Parathyroid adenoma (tissue), 2 donors: ENCODE results near the gene LTBP1.
"Not testable (repeated sequence)": the region's sequence is repeated elsewhere in the genome, so short reads cannot be mapped to it uniquely, and the experiment has no call there.

Experiments used
- H2AFZ ChIP-seq: fragments of 300-600 bp; sonication (generic); one replicate; pipeline ENCODE4 v1.7.0; 2017; ENCODE audit warnings: antibody characterized with exemption, mild to moderate bottlenecking
- H3K27ac ChIP-seq: fragments of 300-600 bp; sonication (generic); one replicate; pipeline ENCODE4 v1.7.0; 2017
- H3K27me3 ChIP-seq: fragments of 300-600 bp; sonication (generic); one replicate; pipeline ENCODE4 v1.7.0; 2017; ENCODE audit warnings: low read length; ENCODE audit not compliant: control insufficient read depth, insufficient read depth
- H3K36me3 ChIP-seq: fragments of 300-600 bp; sonication (generic); one replicate; pipeline ENCODE4 v1.7.0; 2017; ENCODE audit warnings: low read length; ENCODE audit not compliant: control insufficient read depth, insufficient read depth
- H3K4me1 ChIP-seq: fragments of 300-600 bp; sonication (generic); one replicate; pipeline ENCODE4 v1.7.0; 2017; ENCODE audit warnings: control low read depth
- H3K4me2 ChIP-seq: fragments of 300-600 bp; sonication (generic); one replicate; pipeline ENCODE4 v1.7.0; 2017; ENCODE audit warnings: low read length
- H3K4me3 ChIP-seq: fragments of 300-600 bp; sonication (generic); one replicate; pipeline ENCODE4 v1.7.0; 2017; ENCODE audit warnings: low read depth, low read length
- H3K79me2 ChIP-seq: fragments of 300-600 bp; sonication (generic); one replicate; pipeline ENCODE4 v1.7.0; 2017; ENCODE audit warnings: control low read depth
- H3K9ac ChIP-seq: fragments of 300-600 bp; sonication (generic); one replicate; pipeline ENCODE4 v1.7.0; 2017; ENCODE audit warnings: mild to moderate bottlenecking
- H3K9me3 ChIP-seq: fragments of 300-600 bp; sonication (generic); one replicate; pipeline ENCODE4 v1.7.0; 2017; ENCODE audit warnings: low read length; ENCODE audit not compliant: control insufficient read depth
- TF ChIP-seq, protein P1 (sequence below): fragments of 300-600 bp; sonication (generic); IDR thresholded peaks from one replicate; pipeline ENCODE4 v1.7.0; 2017; ENCODE audit warnings: antibody characterized with exemption, mild to moderate bottlenecking
- donor health status: primary hyperparathyroidism.

Gene LTBP1

DNA sequence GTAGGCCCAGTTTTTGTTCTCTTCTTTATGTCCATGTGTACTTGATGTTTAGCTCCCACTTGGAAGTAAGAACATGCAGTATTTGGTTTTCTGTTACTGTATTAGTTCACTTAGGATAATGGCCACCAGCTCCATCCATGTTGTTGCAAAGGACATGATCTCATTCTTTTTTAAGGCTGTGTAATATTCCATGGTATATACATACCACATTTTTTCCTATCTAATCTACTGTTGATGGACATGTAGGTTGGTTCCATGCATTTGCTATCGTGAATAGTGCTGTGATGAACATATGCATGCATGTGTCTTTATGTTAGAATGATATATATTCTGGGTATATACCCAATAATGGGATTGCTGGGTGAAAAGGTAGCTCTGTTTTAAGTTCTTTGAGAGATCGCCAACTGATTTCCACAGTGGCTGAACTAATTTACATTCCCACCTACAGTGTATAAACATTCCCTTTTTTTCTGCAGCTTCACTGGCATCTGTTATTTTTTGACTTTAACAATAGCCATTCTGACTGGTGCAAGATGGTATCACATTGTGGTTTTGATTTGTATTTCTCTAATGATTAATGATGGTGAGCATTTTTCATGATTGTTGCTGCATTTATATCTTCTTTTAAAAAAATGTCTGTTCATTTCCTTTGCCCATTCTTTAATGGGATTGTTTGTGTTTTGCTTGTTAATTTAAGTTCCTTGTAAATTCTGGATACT is 22.9 kb downstream of the LTBP1 start:
- H3K36me3 ChIP-seq = no peaks in the 10 kb centered on the region
- no peak overlapping the region for H3K4me3 ChIP-seq
- no peak overlapping the region for H2AFZ ChIP-seq
- no peak overlapping the region for H3K9ac ChIP-seq
- H3K4me1 ChIP-seq = no peaks in the 10 kb centered on the region
- H3K27ac ChIP-seq = no peak overlapping the region
- H3K4me2 ChIP-seq = no peak overlapping the region
- no peaks in the 10 kb centered on the region for H3K79me2 ChIP-seq
- TF ChIP-seq, protein P1, sequence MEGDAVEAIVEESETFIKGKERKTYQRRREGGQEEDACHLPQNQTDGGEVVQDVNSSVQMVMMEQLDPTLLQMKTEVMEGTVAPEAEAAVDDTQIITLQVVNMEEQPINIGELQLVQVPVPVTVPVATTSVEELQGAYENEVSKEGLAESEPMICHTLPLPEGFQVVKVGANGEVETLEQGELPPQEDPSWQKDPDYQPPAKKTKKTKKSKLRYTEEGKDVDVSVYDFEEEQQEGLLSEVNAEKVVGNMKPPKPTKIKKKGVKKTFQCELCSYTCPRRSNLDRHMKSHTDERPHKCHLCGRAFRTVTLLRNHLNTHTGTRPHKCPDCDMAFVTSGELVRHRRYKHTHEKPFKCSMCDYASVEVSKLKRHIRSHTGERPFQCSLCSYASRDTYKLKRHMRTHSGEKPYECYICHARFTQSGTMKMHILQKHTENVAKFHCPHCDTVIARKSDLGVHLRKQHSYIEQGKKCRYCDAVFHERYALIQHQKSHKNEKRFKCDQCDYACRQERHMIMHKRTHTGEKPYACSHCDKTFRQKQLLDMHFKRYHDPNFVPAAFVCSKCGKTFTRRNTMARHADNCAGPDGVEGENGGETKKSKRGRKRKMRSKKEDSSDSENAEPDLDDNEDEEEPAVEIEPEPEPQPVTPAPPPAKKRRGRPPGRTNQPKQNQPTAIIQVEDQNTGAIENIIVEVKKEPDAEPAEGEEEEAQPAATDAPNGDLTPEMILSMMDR = no peak
- H3K9me3 ChIP-seq = no peaks in the 10 kb centered on the region
- H3K27me3 ChIP-seq = no peaks in the 10 kb centered on the region

GRCh38 chr2:32973772-32974171 is 27.0 kb downstream of the LTBP1 start:
- H3K4me1 ChIP-seq, H2AFZ ChIP-seq, H3K4me2 ChIP-seq, H3K27ac ChIP-seq, H3K36me3 ChIP-seq, H3K9me3 ChIP-seq, H3K4me3 ChIP-seq, H3K79me2 ChIP-seq, H3K9ac ChIP-seq, H3K27me3 ChIP-seq: not testable (repeated sequence)

- Histone ChIP-seq H3K36me3 (no peaks in the 10 kb centered on the region), H3K9me3 (no peaks in the 10 kb centered on the region), H3K9ac (no peak overlapping the region), H3K27ac (no peak overlapping the region), H3K79me2 (no peaks in the 10 kb centered on the region), H3K4me2 (no peak overlapping the region), H3K4me1 (no peaks in the 10 kb centered on the region), H3K27me3 (no peaks in the 10 kb centered on the region), H2AFZ (no peak overlapping the region), H3K4me3 (no peak overlapping the region)
- TF ChIP-seq, protein P1 = no peak
Observed at GRCh38 chr2:32976409-32977063, 29.8 kb downstream of the LTBP1 start.

- no peaks in the 10 kb centered on the region for H3K9me3 ChIP-seq
- H3K79me2 ChIP-seq = no peaks in the 10 kb centered on the region
- H3K27me3 ChIP-seq = no peaks in the 10 kb centered on the region
- no peak overlapping the region for H3K4me2 ChIP-seq
- no peak overlapping the region for H3K9ac ChIP-seq
- TF ChIP-seq, protein P1 = no peak
- H3K4me3 ChIP-seq = no peak overlapping the region
- no peaks in the 10 kb centered on the region for H3K36me3 ChIP-seq
- no peaks in the 10 kb centered on the region for H3K4me1 ChIP-seq
- H3K27ac ChIP-seq = no peak overlapping the region
- no peak overlapping the region for H2AFZ ChIP-seq
Observed at GRCh38 chr2:32977228-32977758, 30.5 kb downstream of the LTBP1 start.

GRCh38 chr2:32981612-32982011 is 34.9 kb downstream of the LTBP1 start:
- H3K79me2 ChIP-seq = no peaks in the 10 kb centered on the region
- H3K9me3 ChIP-seq = no peaks in the 10 kb centered on the region
- no peaks in the 10 kb centered on the region for H3K36me3 ChIP-seq
- TF ChIP-seq, protein P1 = no peak
- H3K9ac ChIP-seq = no peak overlapping the region
- H3K4me3 ChIP-seq = no peak overlapping the region
- H2AFZ ChIP-seq = no peak overlapping the region
- no peak overlapping the region for H3K4me2 ChIP-seq
- no peak overlapping the region for H3K27ac ChIP-seq
- no peaks in the 10 kb centered on the region for H3K4me1 ChIP-seq
- H3K27me3 ChIP-seq = no peaks in the 10 kb centered on the region

- not testable (repeated sequence) for H3K4me3 ChIP-seq, H3K79me2 ChIP-seq, H3K4me2 ChIP-seq, H3K9ac ChIP-seq, H3K36me3 ChIP-seq, H3K27ac ChIP-seq, H3K27me3 ChIP-seq, H3K9me3 ChIP-seq, H2AFZ ChIP-seq, H3K4me1 ChIP-seq
Observed at GRCh38 chr2:32983193-32983924, 36.6 kb downstream of the LTBP1 start.
